GOT3 (cell line): ENCODE data around the gene PLG.
"Not testable (repeated sequence)": the region's sequence is repeated elsewhere in the genome, so short reads cannot be mapped to it uniquely, and the experiment has no call there.

ENCODE experiments used
- DNase-seq: peaks from one replicate; lab custom pipeline; 2025; ENCODE audit warnings: mixed read lengths; lab: John Stamatoyannopoulos, UW

PLG gene

DNA sequence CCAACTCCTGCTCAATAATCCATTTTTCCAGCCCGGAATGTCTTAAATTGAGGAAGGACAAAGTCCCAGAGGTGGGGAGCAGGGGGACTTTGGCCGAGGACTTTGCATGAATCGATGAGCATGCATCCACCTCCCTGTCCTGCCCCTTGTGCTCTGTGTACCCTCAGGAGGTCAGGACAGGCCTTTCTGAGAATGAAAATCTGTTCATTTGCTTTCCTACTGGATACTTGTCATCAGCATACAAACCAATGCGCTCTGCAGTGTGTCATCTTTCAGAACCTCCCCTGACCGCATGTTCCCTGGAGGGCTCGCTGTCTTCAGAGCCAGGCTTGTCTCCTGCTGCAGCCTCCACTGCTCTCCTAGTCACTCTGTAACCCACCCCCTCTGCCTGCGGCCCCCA is 2.6 kb downstream of the PLG start:
- not testable (repeated sequence) for DNase-seq

DNA sequence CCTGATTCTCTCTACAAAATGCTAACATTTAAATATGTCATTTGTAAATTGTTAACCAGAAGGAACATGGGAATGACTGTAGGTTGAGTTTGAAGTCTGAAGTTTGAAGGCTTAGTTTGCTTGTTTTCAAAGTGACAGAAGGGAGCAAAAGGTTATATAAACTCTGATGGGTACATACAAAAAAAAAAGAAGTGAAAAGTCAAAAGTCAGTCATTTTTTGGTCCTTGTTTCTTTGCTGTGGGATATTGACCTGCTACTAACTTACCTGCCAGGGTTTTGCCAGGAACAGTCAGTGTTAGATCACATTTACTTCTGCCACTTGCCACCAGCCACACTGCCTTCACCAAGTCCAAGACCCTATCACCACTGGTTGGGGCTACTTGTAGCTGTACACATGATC is 6.9 kb downstream of the PLG start:
- not testable (repeated sequence) for DNase-seq

DNA sequence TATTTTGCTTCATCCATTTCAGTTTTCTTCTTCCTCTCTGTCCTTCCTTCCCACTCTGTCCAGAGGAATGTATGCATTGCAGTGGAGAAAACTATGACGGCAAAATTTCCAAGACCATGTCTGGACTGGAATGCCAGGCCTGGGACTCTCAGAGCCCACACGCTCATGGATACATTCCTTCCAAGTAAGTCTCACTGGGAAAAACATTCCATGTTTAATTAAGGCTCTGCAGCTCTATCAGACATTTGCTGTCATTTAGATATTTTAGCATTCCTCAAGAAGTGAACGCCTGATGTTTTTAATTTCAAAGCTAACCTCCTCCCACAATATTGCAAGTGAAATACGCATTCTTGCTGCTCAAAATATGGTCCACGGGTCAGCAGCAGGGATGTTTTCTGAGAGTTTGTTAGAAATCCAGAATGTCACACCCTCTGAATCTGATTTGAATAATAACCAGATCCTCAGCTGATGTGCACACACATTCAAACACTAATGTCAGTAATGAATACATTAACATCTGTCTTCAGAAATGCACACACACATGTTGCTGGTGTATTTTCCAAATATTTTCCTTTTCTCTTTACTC is 12.8 kb downstream of the PLG start:
- DNase-seq, result no peak

DNA sequence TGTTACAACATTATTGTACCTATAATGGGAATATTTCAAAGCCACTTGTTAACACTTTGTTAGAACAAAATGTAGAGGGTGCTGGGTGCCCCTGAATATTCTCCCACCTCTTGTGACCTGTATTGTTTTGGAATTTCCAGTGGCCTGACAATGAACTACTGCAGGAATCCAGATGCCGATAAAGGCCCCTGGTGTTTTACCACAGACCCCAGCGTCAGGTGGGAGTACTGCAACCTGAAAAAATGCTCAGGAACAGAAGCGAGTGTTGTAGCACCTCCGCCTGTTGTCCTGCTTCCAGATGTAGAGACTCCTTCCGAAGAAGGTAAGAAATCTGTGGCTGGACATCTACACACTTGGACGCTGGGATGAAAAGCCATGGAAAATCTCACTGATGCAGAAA is 28.9 kb downstream of the PLG start:
- no peak for DNase-seq

DNA sequence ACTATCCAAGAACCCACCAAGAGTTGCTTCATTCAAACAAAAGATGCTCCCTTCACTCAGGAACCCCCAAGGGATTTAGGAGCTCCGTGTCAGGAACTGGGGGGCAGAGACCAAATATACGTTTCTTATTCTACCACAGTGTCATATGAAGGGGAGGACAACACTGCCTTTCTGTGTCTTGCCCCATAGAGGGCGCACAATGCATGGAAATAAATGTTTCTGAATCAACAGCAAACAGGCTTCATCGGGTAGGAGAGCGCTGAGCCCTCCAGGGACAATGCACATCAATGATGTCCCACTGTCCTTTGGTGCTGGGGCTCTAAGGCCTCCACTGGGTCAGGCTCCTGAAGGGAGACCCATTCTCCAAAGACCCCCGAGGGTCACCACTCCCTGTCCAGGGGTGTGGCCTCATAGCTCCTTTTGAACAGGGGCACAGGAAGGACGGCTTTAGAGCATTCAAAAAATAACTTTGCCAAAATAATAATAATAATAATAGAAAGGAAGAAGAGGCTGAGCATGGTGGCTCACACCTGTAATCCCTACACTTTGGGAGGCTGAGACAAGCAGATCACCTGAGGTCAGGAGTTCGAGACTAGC is 31.1 kb downstream of the PLG start:
- DNase-seq, result no peak

DNA sequence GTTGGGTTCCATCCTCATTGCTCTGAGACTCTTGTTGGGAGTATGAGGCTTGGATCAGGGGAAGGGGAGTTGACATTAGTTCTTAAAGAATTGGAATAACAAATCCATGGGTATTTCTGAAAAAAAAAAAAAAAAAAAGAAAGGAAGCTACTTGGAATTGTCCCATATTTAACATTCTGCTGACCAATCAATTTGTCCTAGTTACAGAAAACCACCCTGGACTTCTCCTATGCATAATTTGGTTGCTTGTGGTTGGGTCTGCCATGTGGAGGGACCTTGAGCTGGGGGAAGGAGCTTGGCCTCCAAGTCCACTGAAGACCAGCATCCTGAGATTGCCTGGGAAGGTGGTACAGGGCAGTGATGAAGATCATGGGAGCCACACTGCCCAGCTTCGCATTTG is 32.6 kb downstream of the PLG start:
- DNase-seq, result no peak

DNA sequence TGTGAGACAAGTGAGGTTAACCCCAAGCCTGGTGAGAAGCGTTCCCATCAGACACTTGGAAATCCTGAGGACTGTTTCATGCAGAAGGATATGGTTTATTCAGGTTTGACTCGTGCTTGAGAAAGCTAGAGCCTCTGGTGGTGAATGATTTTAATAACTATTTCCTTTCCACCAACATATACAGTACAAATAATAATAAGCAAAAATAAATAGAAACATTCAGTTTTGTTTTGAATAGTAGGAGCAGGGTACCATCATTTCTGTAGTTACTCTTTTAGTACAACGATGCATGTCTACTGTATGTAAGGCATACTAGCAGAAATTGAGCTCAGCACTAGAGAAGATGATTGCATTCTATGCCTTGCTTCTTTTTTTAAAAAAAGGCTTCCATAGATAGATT is 33.5 kb downstream of the PLG start:
- no peak for DNase-seq

DNA sequence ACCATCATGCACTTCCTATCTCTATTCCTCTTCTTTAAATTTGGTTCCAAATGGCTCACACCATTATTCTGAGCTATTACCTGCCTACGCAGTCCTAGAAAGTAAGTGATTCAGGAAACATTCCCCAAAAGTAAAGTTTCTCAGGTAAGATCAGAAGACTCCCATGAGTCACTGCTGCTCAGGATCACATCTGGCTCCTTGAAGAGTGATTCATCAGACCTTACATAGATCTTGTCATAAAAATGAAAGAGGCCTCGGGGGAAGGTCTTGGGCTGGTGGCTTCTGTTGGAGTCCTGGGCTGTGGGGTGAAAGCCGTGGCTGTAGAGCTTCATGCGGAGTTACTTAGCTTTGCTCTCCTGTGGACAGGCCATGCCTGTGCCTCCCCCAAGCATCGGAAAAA is 35.9 kb downstream of the PLG start:
- DNase-seq, result no peak

DNA sequence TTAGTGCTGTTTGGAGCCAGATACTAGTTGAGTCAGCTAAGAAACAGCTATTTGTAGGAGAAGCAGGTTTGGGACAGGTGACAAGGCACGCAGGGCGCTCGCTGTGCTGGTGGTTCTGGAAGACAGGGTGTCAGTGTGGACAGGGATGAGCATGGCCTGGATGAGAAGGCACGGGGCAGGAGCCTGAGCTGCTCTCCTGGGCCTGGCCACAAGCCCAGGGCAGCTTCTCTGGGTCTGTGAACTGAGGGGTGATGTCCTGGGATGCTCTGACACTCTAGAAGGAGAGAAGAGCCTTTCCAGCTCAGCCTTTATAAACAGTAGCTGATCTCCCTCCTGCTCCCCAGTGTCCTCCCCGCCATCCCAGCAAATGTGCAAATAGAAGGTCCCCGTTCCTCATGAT is 37.9 kb downstream of the PLG start:
- no peak for DNase-seq

DNA sequence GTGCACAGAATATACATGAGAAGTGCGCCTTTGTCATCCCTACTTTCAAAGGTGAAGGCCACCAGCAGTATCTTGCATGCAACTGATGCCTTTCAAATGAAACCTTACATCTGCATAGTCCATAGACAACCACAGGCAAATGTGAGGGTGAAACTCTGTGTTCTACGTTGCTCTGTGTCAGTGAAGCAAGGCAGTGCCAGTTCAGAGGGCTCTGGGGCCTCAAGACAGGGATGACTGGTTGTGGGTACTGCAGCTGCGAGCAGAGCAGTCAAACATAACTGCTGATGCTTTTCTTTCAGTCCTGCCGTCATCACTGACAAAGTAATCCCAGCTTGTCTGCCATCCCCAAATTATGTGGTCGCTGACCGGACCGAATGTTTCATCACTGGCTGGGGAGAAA is 39.0 kb downstream of the PLG start:
- not testable (repeated sequence) for DNase-seq

DNA sequence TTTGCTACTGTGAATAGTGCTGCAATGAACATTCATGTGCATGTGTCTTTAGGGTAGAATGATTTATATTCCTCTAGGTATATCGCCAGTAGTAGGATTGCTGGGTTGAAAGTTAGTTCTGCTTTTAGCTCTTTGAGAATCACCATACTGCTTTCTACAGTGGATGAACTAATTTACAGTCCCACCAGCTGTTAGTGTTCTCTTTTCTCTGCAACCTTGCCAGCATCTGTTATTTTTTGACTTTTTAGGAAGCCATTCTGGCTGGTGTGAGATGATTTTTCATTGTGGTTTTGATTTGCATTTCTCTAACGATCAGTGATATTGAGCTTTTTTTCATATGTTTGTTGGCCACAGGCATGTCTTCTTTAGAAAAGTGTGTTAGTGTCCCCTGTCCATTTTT is 40.0 kb downstream of the PLG start:
- DNase-seq, result no peak

DNA sequence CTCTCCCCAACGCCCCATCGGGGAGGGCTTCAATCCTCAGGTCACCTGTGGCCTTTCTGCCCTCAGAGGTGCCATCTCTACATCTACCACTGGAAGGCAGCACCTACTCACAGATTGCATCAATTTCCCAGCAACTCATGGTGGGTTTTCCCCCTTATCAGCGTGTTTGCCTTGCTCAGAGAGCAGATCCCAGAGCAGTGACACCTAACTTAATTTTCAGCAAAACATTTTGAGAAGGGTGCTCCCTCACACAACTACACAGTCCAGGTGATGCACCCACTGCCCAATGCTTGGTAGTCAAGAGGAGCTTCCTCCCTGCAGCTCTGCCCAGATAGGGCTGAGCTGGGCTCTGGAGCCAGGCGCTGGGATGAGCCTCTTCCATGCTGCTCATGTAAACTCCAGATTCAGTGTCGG is 48.2 kb downstream of the PLG start:
- no peak for DNase-seq

DNA sequence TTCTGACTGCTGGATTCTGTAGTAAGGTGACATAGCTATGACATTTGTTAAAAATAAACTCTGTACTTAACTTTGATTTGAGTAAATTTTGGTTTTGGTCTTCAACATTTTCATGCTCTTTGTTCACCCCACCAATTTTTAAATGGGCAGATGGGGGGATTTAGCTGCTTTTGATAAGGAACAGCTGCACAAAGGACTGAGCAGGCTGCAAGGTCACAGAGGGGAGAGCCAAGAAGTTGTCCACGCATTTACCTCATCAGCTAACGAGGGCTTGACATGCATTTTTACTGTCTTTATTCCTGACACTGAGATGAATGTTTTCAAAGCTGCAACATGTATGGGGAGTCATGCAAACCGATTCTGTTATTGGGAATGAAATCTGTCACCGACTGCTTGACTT is 51.2 kb downstream of the PLG start:
- not testable (repeated sequence) for DNase-seq

DNA sequence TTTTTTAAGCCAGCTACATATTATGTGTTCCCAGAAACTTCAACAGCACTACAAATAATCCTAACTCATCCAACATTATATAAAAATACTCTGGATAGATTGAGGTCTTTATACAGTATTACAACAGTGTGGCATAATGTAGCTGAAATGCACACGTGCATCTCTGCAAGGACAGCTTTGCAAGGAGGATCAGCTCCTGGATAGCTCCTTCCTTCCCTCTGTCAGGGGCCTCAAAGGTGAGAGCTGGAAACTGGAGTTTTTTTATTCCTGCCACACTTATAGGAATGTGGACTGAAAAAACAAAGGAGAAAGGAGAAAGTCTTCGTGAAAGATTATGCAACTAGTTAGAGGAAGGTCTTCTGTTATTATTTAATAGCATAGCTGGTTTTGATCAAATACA is 53.1 kb downstream of the PLG start:
- DNase-seq, result no peak

DNA sequence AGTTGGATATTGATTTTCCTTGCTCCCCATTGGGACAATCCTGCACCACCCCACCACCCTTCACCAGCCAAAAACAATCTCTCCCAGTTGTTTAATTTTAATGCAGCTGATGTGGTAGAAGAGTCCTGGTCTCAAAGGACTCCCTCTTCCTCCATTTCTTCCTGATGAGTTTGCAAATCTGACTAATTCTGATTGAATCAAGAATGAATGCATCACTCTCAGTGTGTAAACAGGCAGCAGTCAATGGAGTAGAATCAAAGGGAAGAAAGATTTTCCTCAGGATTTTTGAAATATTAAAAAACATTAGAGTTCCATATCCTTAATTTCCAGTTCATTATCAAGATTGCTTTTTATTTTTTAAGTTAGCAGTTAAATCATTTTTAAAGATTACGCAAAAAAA is 54.0 kb downstream of the PLG start:
- no peak for DNase-seq

DNA sequence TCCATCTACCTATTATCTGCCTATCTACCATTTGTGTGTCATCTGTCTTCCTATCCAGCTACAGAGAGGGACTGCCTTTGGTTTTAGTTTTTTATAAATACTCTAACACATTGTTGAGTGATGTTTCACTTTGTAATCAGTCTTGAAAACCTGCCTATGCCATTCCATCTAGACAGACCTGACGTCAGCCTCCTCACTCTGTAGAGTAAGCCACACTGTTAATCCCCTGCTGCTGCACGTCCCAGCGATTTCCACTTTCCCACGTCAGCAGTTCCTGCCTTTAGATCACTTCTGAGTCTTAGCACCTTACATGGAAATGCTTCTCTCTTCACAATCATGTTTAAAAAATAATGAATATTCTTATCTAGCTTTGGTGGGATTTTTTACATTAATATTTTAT is 54.8 kb downstream of the PLG start:
- DNase-seq, result no peak

DNA sequence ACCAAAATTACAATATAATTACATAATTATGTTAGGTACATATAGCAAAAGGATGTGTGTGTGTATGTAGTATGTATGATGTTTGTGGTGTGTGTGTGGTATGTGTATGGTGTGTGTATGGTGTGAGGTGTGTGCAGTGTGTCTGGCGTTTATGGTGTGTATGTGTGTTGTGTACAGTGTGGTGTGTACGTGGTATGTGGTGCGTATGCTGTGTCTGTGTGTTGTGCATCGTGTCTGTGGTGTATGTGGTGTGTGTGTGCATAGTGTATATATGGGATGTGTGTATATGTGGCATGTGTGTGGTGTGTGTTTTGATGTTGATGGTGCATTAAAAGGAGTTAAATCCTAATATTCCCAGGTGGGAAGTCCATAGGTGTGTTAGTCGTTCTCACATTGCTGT is 62.8 kb downstream of the PLG start:
- DNase-seq, result no peak

DNA sequence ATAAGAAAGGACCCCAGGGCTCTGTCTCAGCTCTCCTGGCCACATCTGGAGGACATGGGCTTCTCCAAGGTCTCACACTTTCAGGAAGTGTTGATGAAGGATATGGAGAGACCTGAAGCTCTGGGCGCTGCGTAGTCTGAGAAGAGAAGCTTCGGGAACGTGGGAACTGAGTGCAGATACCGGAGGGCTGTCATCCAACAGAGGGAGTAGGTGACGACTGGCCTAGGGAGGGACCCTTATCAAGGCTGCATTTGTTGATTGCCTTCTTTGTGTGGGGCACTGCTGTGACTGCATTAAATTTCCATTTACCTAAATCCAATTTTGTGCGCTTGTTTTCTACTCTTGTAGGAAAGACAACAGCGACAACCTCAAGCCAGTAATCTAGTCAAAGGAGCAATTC is 63.4 kb downstream of the PLG start:
- DNase-seq, result no peak

DNA sequence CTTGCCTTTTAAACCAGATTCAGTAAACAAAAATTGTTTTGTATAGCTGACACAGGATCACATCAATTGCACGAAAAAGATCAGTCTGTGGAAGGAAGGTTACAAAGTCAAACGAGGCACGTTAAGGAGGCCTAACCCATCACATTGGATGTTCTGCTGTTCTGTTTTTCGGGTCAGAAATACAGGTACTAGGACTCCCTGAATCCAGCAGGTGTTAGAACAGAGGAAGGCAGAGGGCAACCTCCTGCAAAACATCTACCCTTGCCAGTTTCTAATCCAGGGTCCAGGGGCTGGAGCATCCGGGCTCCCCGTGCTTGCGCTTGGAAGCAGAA is 64.6 kb downstream of the PLG start:
- DNase-seq, result no peak

DNA sequence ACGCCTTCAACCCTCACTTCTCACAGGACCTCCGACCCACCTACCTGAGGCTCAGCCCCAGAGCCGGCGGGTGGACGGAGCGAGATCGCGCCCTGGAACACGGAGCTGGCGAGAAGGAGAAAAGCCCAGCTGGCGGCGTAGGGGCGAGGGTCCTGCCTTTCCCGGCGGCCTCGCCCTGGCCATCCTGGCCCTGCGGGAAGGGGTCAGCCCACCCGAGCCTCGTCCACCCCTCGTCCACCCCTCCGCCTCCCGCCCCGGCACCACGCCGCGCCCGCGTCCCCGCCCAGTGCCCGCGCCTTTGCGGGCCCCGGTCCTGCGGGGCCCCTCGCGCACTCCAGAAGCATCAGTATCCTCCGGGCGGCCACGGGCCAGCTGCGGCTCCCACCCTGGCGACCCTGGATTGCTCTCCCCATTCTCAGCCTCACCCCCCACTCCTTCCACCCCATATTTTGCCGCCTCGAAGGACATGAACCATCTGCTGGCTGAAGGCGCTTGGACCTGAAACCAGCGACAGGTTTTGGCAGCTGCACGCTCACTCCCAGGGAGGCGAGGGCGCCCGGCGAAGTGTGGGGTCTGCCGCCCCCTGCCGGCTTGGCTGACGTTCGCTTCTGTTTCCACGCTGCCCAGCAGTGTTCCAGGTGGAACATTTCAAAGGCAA is 65.1 kb downstream of the PLG start:
- DNase-seq, result peak; percentile 17

DNA sequence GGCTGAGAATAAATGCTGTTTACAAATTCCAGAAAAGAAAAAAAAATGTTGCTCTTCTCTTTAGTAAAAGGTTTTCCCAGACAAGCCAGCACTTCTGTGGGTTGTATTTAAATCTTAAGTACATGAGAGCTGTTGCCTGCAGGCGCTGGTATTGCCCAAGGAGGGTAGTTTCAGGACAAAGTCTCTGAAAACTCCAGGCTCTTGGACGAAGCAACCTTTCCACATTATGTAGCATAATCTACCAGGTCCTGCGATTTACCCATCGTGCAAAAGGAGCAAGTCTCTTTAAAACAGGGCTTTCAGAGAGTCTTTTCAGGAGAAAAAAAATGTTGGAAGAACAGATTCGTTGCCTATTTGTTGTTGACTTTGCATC is 65.6 kb downstream of the PLG start:
- DNase-seq, result no peak

DNA sequence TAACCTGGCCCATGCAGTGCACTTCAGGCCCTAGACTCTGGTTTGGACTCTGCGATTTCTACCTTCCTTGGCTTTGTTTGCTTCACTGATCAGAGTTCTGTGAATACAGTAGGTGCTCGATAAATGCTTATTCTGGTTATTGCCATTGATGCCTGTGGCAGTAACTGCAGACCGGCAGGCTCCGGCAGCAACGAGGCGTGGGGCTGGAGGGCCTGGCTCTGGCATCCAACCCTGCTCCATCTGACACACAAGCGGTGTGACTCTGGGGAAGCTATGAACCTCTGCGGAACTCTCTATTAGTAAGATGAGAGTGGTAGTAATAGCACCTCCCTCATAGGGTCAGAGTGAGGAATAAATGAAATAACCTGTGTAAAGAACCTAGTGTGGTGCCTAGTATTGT is 66.1 kb downstream of the PLG start:
- DNase-seq, result no peak

DNA sequence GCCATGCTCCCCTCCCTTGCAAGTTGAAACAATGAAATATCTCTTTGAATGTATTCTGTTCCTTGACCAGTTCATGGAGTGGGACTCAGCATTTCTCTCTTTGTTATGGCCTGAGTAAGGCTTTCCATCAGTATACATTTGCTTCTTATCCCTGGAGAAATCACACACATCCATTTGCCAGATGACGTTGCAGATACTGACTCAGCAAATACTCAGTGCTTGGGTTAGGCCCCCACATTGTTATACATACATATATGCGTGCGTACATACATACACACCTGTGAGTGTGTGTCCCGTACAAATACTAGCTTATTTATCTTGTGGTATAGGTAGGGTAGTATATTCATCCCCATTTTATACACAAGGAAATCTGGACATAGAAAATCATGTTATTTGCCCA is 72.4 kb downstream of the PLG start:
- no peak for DNase-seq
